H1 (cell line): ENCODE data around the gene WDR49. TPM values are rescaled to one million over a fixed set of nuclear protein-coding genes. Genes with fewer than 3 reads are reported as not detected.

ENCODE experiments used
- CTCF ChIA-PET: fragments of 300-600 bp; sonication (Branson Sonifier 250); formaldehyde crosslinking; loops from one replicate; lab custom pipeline; 2021; ENCODE audit not compliant: partially characterized antibody; lab: Charles Lee
- POLR2A ChIA-PET: fragments of 300-600 bp; sonication (Branson Sonifier 250); formaldehyde crosslinking; loops from one replicate; lab custom pipeline; 2021; ENCODE audit warnings: inconsistent platforms; ENCODE audit not compliant: partially characterized antibody; lab: Charles Lee
- DNase-seq, 2 experiments: peaks; one replicate each; pipeline versions ENCODE4 v3.0.0 to v3.0.0-alpha.2; 2010 to 2022; ENCODE audit warnings: low spot score in 2 of 2, low read depth in 1 of 2, mixed read lengths in 1 of 2
- FAIRE-seq: peaks from 2 replicates; lab custom pipeline; 2011; peaks lifted over from hg19 to GRCh38; lab: Jason Lieb, UNC
- H2AFZ ChIP-seq: 2 replicates; pipeline ENCODE4 v1.8.1; 2012; ENCODE audit warnings: low read length, inconsistent platforms
- H2AK5ac ChIP-seq: 2 replicates; pipeline ENCODE4 v1.6.1; 2013; ENCODE audit warnings: low read depth, low read length
- H2BK120ac ChIP-seq: replicated peaks from 2 replicates; pipeline ENCODE3; 2013; ENCODE audit warnings: low read depth, low read length, inconsistent platforms
- H2BK12ac ChIP-seq: 2 replicates; pipeline ENCODE4 v1.6.1; 2013; ENCODE audit warnings: low read depth, low read length
- H2BK15ac ChIP-seq: 2 replicates; pipeline ENCODE4 v1.6.1; 2013; ENCODE audit warnings: low read length
- H2BK20ac ChIP-seq: 2 replicates; pipeline ENCODE4 v1.6.1; 2013; ENCODE audit warnings: low read length
- H2BK5ac ChIP-seq: 2 replicates; pipeline ENCODE4 v1.6.1; 2013; ENCODE audit warnings: low read depth, low read length
- H3K14ac ChIP-seq: 2 replicates; pipeline ENCODE4 v1.6.1; 2013; ENCODE audit warnings: inconsistent platforms; ENCODE audit not compliant: insufficient read length
- H3K18ac ChIP-seq: 2 replicates; pipeline ENCODE4 v1.6.1; 2013; ENCODE audit warnings: low read length; ENCODE audit errors: extremely low read depth
- H3K23ac ChIP-seq: 2 replicates; pipeline ENCODE4 v1.6.1; 2013; ENCODE audit warnings: inconsistent platforms; ENCODE audit not compliant: insufficient read length
- H3K23me2 ChIP-seq: 2 replicates; pipeline ENCODE4 v1.6.1; 2013; ENCODE audit warnings: low read depth, low read length
- H3K27ac ChIP-seq: 2 replicates; pipeline ENCODE4 v1.6.1; 2011; ENCODE audit warnings: low read depth, low read length, inconsistent platforms
- H3K27me3 ChIP-seq, 4 experiments: replicated peaks in 1 of 4; 1 replicate in 1 of 4; 2 replicates in 3 of 4; pipeline versions ENCODE4 v1.6.1 to v1.8.1; 2011 to 2013; ENCODE audit warnings: low read length in 3 of 4, mild to moderate bottlenecking in 3 of 4, inconsistent platforms in 2 of 4, mixed read lengths in 2 of 4, moderate library complexity in 1 of 4; ENCODE audit not compliant: control insufficient read depth in 3 of 4, insufficient read depth in 3 of 4; ENCODE audit errors: extremely low read depth in 1 of 4
- H3K36me3 ChIP-seq, 4 experiments: 2 replicates each; pipeline versions ENCODE4 v1.6.1 to v1.8.1; 2011 to 2013; ENCODE audit warnings: mild to moderate bottlenecking in 4 of 4, low read length in 3 of 4, moderate library complexity in 2 of 4, control low read depth in 1 of 4, inconsistent platforms in 1 of 4; ENCODE audit not compliant: insufficient read depth in 4 of 4, control insufficient read depth in 2 of 4
- H3K4ac ChIP-seq: replicated peaks from 2 replicates; pipeline ENCODE3; 2013; ENCODE audit warnings: low read length, low read depth, mixed read lengths, inconsistent platforms; ENCODE audit not compliant: insufficient read length
- H3K4me1 ChIP-seq, 4 experiments: replicated peaks in 1 of 4; 1 replicate in 1 of 4; 2 replicates in 3 of 4; pipeline versions ENCODE4 v1.6.1 to v1.8.1; 2011 to 2013; ENCODE audit warnings: low read length in 3 of 4, inconsistent platforms in 2 of 4, mixed read lengths in 1 of 4; ENCODE audit not compliant: insufficient read depth in 4 of 4, control insufficient read depth in 3 of 4
- H3K4me2 ChIP-seq, 2 experiments: 2 replicates each; pipeline versions ENCODE4 v1.6.1 to v1.8.1; 2011 to 2013; ENCODE audit warnings: low read depth in 2 of 2, low read length in 2 of 2, control low read depth in 1 of 2, inconsistent platforms in 1 of 2, mild to moderate bottlenecking in 1 of 2; ENCODE audit not compliant: insufficient read depth in 1 of 2
- H3K4me3 ChIP-seq, 4 experiments: fragments of 200-600, 300-600 bp in 1 of 4; sonication (generic), shearing (Covaris generic), sonication (Bioruptor Twin) in 1 of 4; 2 replicates each; pipeline versions ENCODE4 v1.5.1 to v1.8.1; 2011 to 2016; ENCODE audit warnings: low read length in 4 of 4, low read depth in 3 of 4, control low read depth in 2 of 4, inconsistent platforms in 2 of 4, mild to moderate bottlenecking in 2 of 4, mixed read lengths in 1 of 4, moderate library complexity in 1 of 4; ENCODE audit not compliant: insufficient read depth in 2 of 4; ENCODE audit errors: extremely low read depth in 1 of 4
- H3K56ac ChIP-seq: replicated peaks from 2 replicates; pipeline ENCODE3; 2013; ENCODE audit warnings: low read depth, mild to moderate bottlenecking, mixed read lengths, low read length, inconsistent platforms; ENCODE audit not compliant: insufficient read length
- H3K79me1 ChIP-seq: 2 replicates; pipeline ENCODE4 v1.6.1; 2013; ENCODE audit warnings: low read depth, low read length, control low read depth
- H3K79me2 ChIP-seq, 2 experiments: 2 replicates each; pipeline versions ENCODE4 v1.6.1 to v1.8.1; 2012 to 2013; ENCODE audit warnings: low read length in 2 of 2, mild to moderate bottlenecking in 2 of 2, inconsistent platforms in 1 of 2; ENCODE audit not compliant: insufficient read depth in 2 of 2, control insufficient read depth in 1 of 2
- H3K9ac ChIP-seq, 4 experiments: replicated peaks in 1 of 4; 1 replicate in 1 of 4; 2 replicates in 3 of 4; pipeline versions ENCODE4 v1.6.1 to v1.8.1; 2011 to 2013; ENCODE audit warnings: low read depth in 3 of 4, low read length in 3 of 4, control low read depth in 2 of 4, mild to moderate bottlenecking in 2 of 4, moderate library complexity in 2 of 4, inconsistent platforms in 1 of 4; ENCODE audit errors: extremely low read depth in 1 of 4
- H3K9me3 ChIP-seq, 2 experiments: 2 replicates each; pipeline versions ENCODE4 v1.6.1 to v1.8.1; 2012 to 2013; ENCODE audit warnings: mild to moderate bottlenecking in 2 of 2, moderate library complexity in 2 of 2, control low read depth in 1 of 2, inconsistent platforms in 1 of 2, low read depth in 1 of 2, low read length in 1 of 2, mixed read lengths in 1 of 2; ENCODE audit not compliant: insufficient read depth in 2 of 2
- H4K20me1 ChIP-seq, 2 experiments: replicated peaks in 1 of 2; 2 replicates each; pipeline versions ENCODE3 to v1.8.1; 2011 to 2013; ENCODE audit warnings: inconsistent platforms in 2 of 2, low read length in 2 of 2, mild to moderate bottlenecking in 1 of 2; ENCODE audit not compliant: insufficient read depth in 2 of 2, control insufficient read depth in 1 of 2
- H4K5ac ChIP-seq: 2 replicates; pipeline ENCODE4 v1.6.1; 2013; ENCODE audit warnings: low read length, low read depth, mixed read lengths, inconsistent platforms; ENCODE audit not compliant: insufficient read length
- H4K8ac ChIP-seq: 2 replicates; pipeline ENCODE4 v1.8.0; 2013; ENCODE audit warnings: mild to moderate bottlenecking, moderate library complexity, low read length, inconsistent platforms; ENCODE audit not compliant: insufficient read depth; ENCODE audit errors: extremely low read depth
- H4K91ac ChIP-seq: replicated peaks from 2 replicates; pipeline ENCODE3; 2013; ENCODE audit warnings: low read length, mixed read lengths, inconsistent platforms; ENCODE audit not compliant: insufficient read length
- ASH2L ChIP-seq: fragments of 200-600, 300-600 bp; sonication (generic); IDR thresholded peaks from one replicate; pipeline ENCODE4 v1.7.1; 2017; ENCODE audit warnings: low read length
- CHD1 ChIP-seq: IDR thresholded peaks from 2 replicates; pipeline ENCODE4 v1.6.1; 2012; ENCODE audit warnings: low read depth, low read length, improper control_type of control experiment
- EP300 ChIP-seq, 2 experiments: IDR thresholded peaks; 1 replicate in 1 of 2; 2 replicates in 1 of 2; pipeline ENCODE4 v1.6.1; 2011 to 2012; ENCODE audit warnings: low read depth in 2 of 2, low read length in 2 of 2, mild to moderate bottlenecking in 2 of 2, borderline replicate concordance in 1 of 2, inconsistent platforms in 1 of 2, moderate library complexity in 1 of 2
- EZH2 ChIP-seq: fragments of 200-600 bp; sonication (generic); IDR thresholded peaks from 2 replicates; pipeline ENCODE4 v1.7.1; 2012; ENCODE audit warnings: low read depth, mild to moderate bottlenecking, moderate library complexity, low read length, inconsistent platforms; ENCODE audit not compliant: severe bottlenecking
- JUN ChIP-seq: IDR thresholded peaks from 2 replicates; pipeline ENCODE4 v1.6.1; 2011; ENCODE audit warnings: low read depth, mild to moderate bottlenecking, improper control_type of control experiment, low read length
- KDM4A ChIP-seq: IDR thresholded peaks from one replicate; pipeline ENCODE4 v1.7.1; 2012; ENCODE audit warnings: low read depth, mild to moderate bottlenecking, moderate library complexity, low read length, inconsistent platforms; ENCODE audit not compliant: severe bottlenecking
- NRF1 ChIP-seq: IDR thresholded peaks from 2 replicates; pipeline ENCODE4 v1.6.1; 2011; ENCODE audit warnings: mild to moderate bottlenecking, low read depth, low read length, improper control_type of control experiment
- POU5F1 ChIP-seq: IDR thresholded peaks from 2 replicates; pipeline ENCODE4 v1.6.1; 2011; ENCODE audit warnings: low read depth, mild to moderate bottlenecking, low read length, moderate library complexity
- RFX5 ChIP-seq: IDR thresholded peaks from 2 replicates; pipeline ENCODE4 v1.6.1; 2011; ENCODE audit warnings: low read depth, low read length, improper control_type of control experiment, borderline replicate concordance
- SIRT6 ChIP-seq: IDR thresholded peaks from one replicate; pipeline ENCODE4 v1.7.1; 2012; ENCODE audit warnings: low read length, inconsistent platforms
- TAF1 ChIP-seq: IDR thresholded peaks from 2 replicates; pipeline ENCODE4 v1.6.1; 2011; ENCODE audit warnings: mild to moderate bottlenecking, low read depth, low read length
- TCF12 ChIP-seq: IDR thresholded peaks from 2 replicates; pipeline ENCODE4 v1.6.1; 2011; ENCODE audit warnings: low read depth, mild to moderate bottlenecking, low read length
- WGBS, 2 experiments: shearing (Covaris generic) in 1 of 2; methylation state at CpG; one replicate each; pipeline versions ENCODE4 v1.1.6 to v1.1.7; 2013 to 2015; ENCODE audit warnings: low lambda C conversion rate in 2 of 2, mixed read lengths in 2 of 2, inconsistent platforms in 1 of 2, low coverage in 1 of 2, missing lambda C conversion rate in 1 of 2; ENCODE audit not compliant: insufficient replicate concordance in 2 of 2, insufficient coverage in 1 of 2, insufficient read length in 1 of 2; ENCODE audit errors: extremely low coverage in 1 of 2, missing lambda C conversion rate in 1 of 2; 5-methylcytosine and 5-hydroxymethylcytosine counted together
- polyA plus RNA-seq, 7 experiments: library from polyadenylated mRNA; depleted of rRNA in 3 of 7; stranded (reverse) in 5 of 7; unstranded in 2 of 7; fragments of >200 nt in 5 of 7; fragments of 200-250 nt in 2 of 7; gene quantifications; 1 replicate in 5 of 7; 2 replicates in 1 of 7; 4 replicates in 1 of 7; pipeline versions ENCODE4 v1.2.1 to v1.2.3, GENCODE V29; 2011 to 2013; ENCODE audit warnings: missing spikeins in 2 of 7, mixed read lengths in 2 of 7
- total RNA-seq: library from RNA; stranded (reverse); fragmentation: NEBNext Ultra II Directional; extraction: Animal tissue kit (Norgen Biotek cat#: 25700); gene quantifications from 2 replicates; pipeline ENCODE4 v1.2.1, GENCODE V29; 2021
- TF ChIP-seq, protein P1 (sequence below): IDR thresholded peaks from 2 replicates; pipeline ENCODE4 v1.6.1; 2011; ENCODE audit warnings: low read length, improper control_type of control experiment

Gene WDR49
- total and polyA plus RNA-seq, 2 of the 8 experiments (the other 6 are each of a cell fraction or from before 2014, with no cell fraction given), result 0.50 to 1.7 TPM

DNA sequence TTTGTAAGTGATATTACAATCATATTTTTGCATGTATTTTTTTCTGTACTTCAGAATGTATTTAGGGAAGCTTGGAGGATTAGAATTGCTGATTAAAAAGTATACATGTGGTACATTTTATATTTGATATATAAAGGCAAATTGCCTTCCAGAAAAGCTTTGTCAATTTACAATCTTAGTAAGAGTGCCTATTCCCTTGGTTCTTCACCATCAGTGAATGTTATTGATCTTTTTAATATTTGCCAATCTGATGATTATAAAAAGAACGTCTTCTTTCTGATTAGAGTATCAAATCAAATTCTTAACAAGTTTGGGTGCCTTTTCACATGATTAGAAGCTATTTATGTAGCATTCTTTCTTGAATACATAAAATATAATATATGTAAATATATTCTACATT is 9.1 kb downstream of the WDR49 start:
- Histone ChIP-seq H2BK15ac (no peak overlapping the region), H2BK120ac (no peak overlapping the region), H3K27me3 (no peaks in the 10 kb centered on the region), H3K4me3 (no peak overlapping the region), H3K18ac (no peak overlapping the region), H3K56ac (no peak overlapping the region), H3K14ac (no peak overlapping the region), H3K27ac (no peak overlapping the region), H4K8ac (no peak overlapping the region), H3K4me2 (no peak overlapping the region), H3K23ac (no peak overlapping the region), H2AK5ac (no peak overlapping the region), H2AFZ (no peak overlapping the region), H3K4me1 (no peaks in the 10 kb centered on the region), H3K9me3 (no peaks in the 10 kb centered on the region), H3K79me1 (no peaks in the 10 kb centered on the region), H3K4ac (no peak overlapping the region), H4K91ac (no peak overlapping the region), H3K79me2 (no peaks in the 10 kb centered on the region), H4K20me1 (no peaks in the 10 kb centered on the region), H4K5ac (no peak overlapping the region), H3K36me3 (no peaks in the 10 kb centered on the region), H3K9ac (no peak overlapping the region), H2BK5ac (no peak overlapping the region), H2BK20ac (no peak overlapping the region), H2BK12ac (no peak overlapping the region), H3K23me2 (no peaks in the 10 kb centered on the region)
- TF ChIP-seq SIRT6 (no peak), RFX5 (no peak), KDM4A (no peak), TCF12 (no peak), ASH2L (no peak), JUN (no peak), POU5F1 (no peak), EZH2 (no peak), CHD1 (no peak), NRF1 (no peak), EP300 (IDR thresholded peaks at IDR 0.05; ENCODE audit: borderline replicate concordance in 1 of 2, low read depth in 2 of 2, low read length in 2 of 2) (no peak), TAF1 (no peak)
- TF ChIP-seq, protein P1, sequence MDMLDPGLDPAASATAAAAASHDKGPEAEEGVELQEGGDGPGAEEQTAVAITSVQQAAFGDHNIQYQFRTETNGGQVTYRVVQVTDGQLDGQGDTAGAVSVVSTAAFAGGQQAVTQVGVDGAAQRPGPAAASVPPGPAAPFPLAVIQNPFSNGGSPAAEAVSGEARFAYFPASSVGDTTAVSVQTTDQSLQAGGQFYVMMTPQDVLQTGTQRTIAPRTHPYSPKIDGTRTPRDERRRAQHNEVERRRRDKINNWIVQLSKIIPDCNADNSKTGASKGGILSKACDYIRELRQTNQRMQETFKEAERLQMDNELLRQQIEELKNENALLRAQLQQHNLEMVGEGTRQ, result no peak
- FAIRE-seq (no peak), DNase-seq (no peak)
- 91% methylated on average over 1 of the region's 1 CpG; no CpG with 5 or more reads in 1 of the 2 experiments for WGBS, 2 experiments
- CTCF ChIA-PET, result interaction anchor here (0.6 to 1.9 kb wide), 3 partner anchors 12 to 40 kb away, joined by 3 to 4 read pairs (median 3); no protein-coding TSS in a partner anchor
- POLR2A ChIA-PET, result no interaction called here
